D341Med (cell line): ENCODE results near the gene TMEM128.
A peak's percentile ranks its signal among the peaks of the same experiment; 100 is the strongest.
"Not testable (repeated sequence)": the region's sequence is repeated elsewhere in the genome, so short reads cannot be mapped to it uniquely, and the experiment has no call there.

Source experiments
- DNase-seq: peaks from one replicate; pipeline ENCODE4 v3.0.0; 2012; ENCODE audit warnings: low spot score

TMEM128 gene

GRCh38 chr4:4254666-4255065, 6.6 kb upstream of the TMEM128 start:
- DNase-seq, result no peak

GRCh38 chr4:4254199-4254598, 6.2 kb upstream of the TMEM128 start:
- DNase-seq, result no peak

GRCh38 chr4:4249866-4250265, 1.8 kb upstream of the TMEM128 start:
- DNase-seq, result no peak

- not testable (repeated sequence) for DNase-seq
Measured at GRCh38 chr4:4249342-4249741, 1.3 kb upstream of the TMEM128 start.

DNA sequence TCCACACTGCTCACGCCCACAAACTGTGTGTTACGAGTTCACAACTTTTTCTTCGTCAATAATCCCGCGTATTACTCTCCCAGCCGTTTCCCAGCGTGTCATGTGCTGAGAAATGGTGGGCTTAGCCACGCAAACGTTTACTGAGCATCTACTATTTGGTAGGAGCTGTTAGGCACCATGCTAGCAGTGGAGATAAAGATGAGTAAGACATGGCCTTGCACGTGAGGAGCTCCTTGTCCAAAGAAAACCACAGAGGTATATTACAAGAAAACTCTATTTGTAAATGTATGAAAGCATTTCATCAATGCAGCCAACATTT, 821 bp upstream of the TMEM128 start:
- no peak for DNase-seq

- DNase-seq, result no peak
Measured at GRCh38 chr4:4247696-4248028, 361 bp downstream of the TMEM128 start.

DNA sequence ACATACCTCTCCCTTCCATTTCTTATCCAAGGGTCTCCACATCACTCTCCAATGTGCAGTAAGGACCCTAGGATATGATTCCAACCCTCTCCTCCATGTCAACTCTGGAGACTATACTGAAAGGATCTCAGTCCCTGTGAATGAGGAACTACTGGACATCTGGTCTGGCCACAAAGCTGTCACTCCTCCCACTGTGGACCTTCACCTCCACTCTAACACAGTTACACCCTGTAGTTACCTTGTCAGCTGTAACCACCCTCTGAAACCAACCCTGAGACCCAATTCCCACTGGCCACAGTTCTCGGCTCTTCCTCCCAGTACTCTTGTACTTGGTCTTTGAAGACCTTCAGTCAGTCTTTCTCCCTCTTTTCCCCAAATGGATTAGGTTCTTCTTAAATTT, 2.9 kb downstream of the TMEM128 start:
- DNase-seq, result no peak

DNA sequence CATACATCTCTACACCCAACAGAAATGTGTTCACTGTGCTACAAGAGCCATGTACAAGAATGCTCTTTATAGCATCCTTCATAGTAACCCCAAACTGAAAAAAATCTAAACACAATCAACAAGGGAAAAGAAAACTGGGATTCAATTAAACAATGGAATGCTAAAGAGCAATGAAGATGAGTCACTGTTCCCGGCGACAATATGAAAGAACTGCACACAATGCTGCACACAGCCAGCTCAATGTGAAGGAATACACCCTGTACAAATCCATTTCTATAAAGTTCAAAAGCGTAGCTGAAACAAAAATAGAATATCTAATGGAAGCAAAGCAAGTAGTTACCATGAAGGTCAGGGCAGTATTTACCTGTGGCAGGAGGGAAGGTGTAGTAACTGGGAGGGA, 8.5 kb downstream of the TMEM128 start:
- not testable (repeated sequence) for DNase-seq

DNA sequence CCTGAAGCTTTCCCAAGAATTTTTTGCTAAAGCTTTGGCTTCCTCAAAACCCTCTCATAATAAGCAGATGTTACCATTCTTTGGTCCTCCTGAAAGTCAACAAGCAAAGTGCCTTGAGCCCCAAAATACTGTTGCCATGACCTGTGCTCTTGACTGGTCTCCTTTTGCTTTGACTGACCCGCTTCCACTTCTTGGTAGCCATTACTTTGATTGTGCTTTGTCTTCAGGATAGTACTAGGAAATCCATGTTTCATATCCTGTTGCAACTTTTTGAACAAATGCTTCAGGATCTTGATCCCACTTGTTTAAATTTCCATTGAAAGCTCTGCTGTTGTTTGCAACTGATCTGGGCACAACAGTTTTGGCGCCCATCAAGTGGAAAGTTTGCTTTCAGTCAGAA, 14.4 kb downstream of the TMEM128 start:
- no peak for DNase-seq

DNA sequence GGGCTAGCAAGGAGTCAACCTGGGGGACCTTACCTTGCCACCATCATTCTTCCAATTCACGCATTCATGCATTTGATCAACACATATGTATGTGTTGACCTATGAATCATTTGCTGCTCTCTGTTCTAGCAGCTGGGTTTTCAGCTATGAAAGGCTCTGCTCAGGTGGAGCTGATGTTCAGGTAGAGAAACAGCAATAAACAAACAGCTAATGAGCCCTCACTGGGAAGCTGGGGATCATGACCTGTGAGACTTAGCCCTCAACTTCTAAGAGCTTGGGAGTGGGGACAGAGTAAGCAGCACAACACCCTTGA, 19.7 kb downstream of the TMEM128 start:
- DNase-seq, result no peak

- peak; percentile 49 for DNase-seq
Measured at GRCh38 chr4:4227510-4228355, 20.3 kb downstream of the TMEM128 start.

DNA sequence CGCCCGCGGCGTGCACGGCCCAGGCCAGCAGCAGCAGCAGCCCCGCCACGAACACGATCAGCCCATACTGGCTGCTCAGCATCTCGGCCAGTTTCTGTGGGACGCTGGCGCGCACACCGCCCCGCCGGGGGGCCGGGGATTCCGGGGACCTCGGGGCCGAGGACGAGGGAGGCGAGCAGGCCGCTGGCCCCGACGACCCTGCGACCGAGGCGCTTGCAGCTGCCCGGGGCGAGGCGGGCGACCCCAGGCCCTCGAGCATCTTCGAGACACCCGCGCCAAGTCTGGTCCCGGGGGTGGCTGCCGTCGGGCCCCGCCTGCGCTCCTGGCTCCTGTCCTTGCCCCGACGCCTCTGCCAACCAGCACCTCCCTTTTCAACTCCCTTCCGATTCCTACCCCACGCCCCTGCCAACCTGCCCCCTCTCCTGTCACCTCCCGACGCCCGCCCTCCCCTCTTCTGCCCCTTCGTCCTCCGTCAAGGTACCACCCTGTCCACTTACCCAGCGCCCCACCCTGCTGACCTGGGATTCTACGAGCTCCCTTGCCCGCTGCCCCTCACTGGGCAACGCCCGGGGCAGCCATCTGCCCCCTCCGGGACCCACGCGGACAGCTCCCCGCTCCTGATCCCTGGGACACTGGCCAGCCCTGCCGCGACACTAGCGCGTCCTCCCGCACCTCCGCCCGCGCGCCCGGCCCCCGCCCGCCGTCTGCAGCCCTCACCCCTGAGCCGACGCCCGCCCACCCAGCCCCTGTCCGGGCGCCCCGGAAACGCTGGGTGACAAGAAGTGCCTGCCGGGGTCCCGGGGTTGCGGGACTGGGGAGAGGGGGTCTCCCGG, 21.2 kb downstream of the TMEM128 start, which contains the start of gene OTOP1:
Gene OTOP1 (minus strand): TSS at position 324 of the 833 bp plus-strand sequence. CDS start 65 bp downstream, at position 259.
- peak; percentile 54 for DNase-seq

GRCh38 chr4:4225915-4226605, 22.0 kb downstream of the TMEM128 start:
- DNase-seq, result peak; percentile 58

- DNase-seq, result no peak
Measured at GRCh38 chr4:4217113-4217512, 30.9 kb downstream of the TMEM128 start.

GRCh38 chr4:4216648-4217047, 31.4 kb downstream of the TMEM128 start:
- no peak for DNase-seq

GRCh38 chr4:4213674-4214073, 34.3 kb downstream of the TMEM128 start:
- not testable (repeated sequence) for DNase-seq

GRCh38 chr4:4206204-4206603, 41.8 kb downstream of the TMEM128 start:
- no peak for DNase-seq

DNA sequence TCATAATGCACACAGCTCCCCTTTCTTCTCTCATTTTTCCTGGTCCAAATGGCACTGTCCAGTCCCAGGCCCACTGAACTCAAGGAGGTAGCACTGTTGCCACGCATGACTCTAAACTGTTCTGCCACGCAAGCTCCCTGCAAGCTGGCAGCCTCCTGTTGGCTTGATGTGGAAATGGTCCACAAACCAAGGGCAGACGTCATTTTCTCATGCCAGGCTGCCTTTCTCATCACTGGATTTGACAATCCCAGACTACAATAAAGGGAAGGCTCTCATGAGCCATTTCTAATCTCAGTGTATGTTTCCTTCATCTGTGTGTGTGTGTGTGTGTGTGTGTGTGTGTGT, 43.6 kb downstream of the TMEM128 start:
- no peak for DNase-seq

DNA sequence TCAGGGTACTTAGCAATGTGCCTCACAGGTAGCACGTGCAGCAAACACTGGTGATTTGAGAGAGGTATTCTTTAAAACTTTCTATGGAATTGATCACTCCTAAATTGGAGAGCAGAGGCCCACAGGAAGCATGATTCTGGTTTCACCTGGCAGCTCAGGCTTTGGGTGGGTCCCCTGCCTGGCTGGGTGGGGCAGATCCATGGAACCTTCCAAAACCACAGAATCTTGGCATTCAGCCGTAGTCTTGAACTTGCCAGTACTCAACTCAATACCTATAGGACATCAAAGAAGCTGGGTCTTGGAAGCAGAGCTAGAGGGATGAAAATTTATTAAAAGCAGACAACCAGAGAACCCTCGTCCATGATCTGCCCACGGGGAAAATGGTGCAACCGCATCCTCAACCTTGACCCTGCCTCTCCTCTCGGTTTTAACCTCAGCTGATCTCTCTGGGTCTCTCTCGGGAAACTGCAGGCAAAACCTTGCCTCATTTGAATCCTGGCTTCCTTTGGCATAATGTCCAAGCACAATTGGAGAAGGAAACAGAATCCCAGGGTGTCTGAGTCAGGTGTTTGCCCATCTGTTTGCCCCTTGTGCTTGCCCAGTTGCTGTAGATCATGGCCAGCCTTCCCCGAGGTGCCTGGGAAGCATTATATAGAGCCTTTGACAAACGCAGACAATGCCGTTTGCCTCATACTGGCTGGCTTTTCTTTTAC, 44.2 kb downstream of the TMEM128 start:
- no peak for DNase-seq

DNA sequence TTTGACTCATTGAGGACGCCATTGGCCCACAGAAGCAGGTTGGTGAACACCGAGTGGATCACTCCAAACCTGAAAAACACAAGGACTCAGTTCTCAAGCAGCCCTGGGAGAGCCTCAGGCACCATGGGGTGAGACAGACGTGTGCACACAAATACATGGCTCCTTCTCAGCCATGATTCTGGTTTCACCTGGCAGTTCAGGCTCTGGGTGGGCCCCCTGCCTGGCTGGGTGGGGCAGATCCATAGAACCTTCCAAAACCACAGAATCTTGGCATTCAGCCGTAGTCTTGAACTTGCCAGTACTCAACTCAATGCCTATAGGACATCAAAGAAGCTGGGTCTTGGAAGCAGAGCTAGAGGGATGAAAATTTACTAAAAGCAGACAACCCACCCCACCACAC, 45.5 kb downstream of the TMEM128 start:
- no peak for DNase-seq

GRCh38 chr4:4200624-4201023, 47.4 kb downstream of the TMEM128 start:
- no peak for DNase-seq

- DNase-seq, result no peak
Measured at GRCh38 chr4:4195354-4195753, 52.7 kb downstream of the TMEM128 start.
